CD4-positive, alpha-beta T cell treated with Interleukin-17A for 4 hours (primary cell): Measurements from ENCODE around the gene DIAPH2.

ENCODE experiments used
- DNase-seq: peaks from one replicate; pipeline ENCODE4 v3.0.0-alpha.2; 2020; ENCODE audit warnings: mixed read lengths

Gene DIAPH2

GRCh38 chrX:97315939-97316338 is 631.3 kb downstream of the DIAPH2 start:
- no peak for DNase-seq

- no peak for DNase-seq
Observed at GRCh38 chrX:97320305-97320704, 635.7 kb downstream of the DIAPH2 start.

DNA sequence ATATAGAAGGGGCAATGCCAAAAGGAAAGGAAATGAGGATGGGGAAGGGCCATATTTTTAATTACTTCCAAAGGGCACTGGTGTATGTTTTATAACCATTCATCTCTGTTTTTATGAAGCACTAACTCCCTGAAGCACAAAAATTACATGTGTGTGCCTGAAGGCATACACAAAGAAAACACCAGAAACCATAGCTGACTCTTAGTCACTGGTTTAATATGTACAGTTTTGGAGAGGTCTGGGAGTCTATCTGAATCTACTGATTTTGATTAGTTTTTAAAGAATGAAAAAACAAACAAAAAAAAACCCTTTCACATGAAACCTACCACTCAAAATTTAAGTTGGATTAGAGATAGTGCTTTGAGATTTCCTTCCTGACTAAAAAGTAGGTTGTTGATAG is 637.8 kb downstream of the DIAPH2 start:
- no peak for DNase-seq

DNA sequence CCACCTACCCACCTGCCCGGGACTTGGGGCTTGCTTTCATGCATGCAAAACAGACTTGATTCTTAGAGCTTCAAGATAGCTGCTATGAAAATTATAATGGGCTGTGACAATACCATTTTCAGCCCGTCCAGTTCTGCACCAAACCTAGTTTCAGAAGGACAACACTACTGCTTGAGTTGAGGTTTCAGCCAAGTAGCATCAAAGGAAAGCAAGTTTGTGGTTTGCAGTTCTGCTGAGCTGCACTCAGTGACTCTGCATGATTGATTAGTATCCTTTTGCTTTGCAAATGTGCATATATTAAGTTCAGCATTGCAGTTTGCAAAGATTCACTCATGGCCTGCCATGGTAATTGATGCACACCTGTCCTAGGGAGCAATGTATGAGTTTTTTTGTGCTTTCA is 641.8 kb downstream of the DIAPH2 start:
- DNase-seq: no peak

- DNase-seq: no peak
Observed at GRCh38 chrX:97328853-97329390, 644.3 kb downstream of the DIAPH2 start.

DNA sequence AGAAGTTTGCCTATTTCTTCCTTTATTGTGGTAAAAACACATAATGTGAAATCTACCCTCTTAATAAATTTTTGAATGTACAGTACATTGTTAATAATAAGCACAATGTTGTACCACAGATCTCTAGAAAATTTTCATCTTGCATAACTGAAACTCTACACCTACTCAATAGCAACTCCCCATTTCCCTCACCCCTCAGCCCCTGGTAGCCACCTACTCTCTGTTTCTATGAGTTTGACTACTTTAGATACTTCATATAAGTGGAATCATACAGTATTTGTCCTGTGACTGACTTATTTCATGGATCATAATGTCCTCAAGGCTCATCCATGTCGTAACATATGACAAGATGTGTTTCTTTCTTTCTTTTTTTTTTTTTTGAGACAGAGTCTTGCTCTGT is 645.5 kb downstream of the DIAPH2 start:
- no peak for DNase-seq

GRCh38 chrX:97332963-97333362 is 648.3 kb downstream of the DIAPH2 start:
- DNase-seq: no peak

GRCh38 chrX:97334850-97335249 is 650.2 kb downstream of the DIAPH2 start:
- no peak for DNase-seq

- no peak for DNase-seq
Observed at GRCh38 chrX:97344724-97345123, 660.1 kb downstream of the DIAPH2 start.

DNA sequence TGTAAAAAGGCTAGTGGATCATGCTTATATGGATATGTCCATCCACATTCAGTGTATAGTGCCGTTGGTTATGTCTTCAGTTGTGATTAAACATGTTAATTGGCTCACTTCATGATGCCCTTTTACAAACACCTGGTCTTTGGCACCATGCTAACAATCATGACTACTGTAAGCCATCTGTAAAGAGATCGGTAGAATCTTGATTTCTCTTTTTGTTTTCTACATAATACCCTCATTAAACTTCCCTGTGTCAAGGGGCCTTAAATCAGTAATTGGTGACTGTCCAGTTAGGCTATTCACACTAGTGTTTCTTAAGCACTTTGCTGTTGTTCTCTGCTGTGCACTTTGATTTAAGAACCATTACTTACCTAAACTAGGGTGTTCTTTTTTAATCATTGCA is 674.3 kb downstream of the DIAPH2 start:
- DNase-seq: no peak

DNA sequence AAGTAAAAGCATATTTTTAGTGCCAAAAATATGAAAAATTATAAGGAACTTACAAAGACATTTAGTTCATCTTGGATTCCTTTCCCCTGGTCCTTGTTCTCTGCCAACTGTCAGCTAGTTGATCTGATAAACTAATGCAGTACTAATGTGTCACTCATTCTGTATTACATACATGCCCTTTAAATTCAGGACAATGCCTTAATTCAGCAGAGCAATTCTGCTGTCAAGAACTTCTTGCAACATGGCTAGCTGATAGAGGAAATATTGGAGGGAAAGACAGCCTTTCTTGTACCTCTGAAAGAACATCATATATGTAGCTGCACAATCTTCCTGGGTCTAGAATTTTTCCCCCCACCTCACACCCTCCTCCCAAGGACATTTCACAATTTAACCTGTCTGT is 679.2 kb downstream of the DIAPH2 start:
- no peak for DNase-seq

DNA sequence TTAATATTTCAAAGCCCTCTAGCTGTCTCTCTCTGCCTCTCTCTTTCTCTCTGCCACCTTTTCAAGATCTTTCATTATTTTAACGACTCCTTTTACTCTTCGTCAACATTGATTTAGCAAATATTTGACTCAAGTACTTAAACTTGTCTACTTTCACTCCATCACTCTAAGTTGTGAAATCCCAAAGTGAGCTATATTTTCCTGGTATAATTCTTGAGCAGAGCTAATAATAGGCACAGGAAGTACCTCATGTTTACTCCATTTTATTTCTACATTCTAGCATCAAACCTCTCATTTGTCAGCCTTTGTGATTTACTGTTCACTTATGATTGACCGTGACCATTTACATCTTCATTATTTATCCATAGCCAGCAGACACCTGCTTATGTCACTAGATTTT is 681.6 kb downstream of the DIAPH2 start:
- DNase-seq: no peak

DNA sequence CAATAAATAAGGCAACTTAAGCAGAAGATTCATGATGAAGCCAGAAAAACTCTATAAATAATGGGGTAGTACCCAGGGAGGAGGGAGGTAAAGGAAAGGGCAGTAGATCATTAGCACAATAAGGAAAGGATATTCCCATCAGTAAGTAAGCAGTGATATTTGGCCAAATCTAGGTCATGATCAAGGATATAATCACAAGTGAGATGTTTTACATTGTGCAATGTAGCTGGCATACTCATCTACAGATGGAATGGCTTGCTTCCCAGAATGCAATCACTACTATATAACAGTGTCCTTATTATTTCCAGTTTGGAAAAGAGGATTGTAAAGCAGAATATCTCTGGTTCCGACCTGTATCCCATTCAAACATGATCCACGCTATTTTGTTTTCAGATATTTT is 682.5 kb downstream of the DIAPH2 start:
- no peak for DNase-seq

DNA sequence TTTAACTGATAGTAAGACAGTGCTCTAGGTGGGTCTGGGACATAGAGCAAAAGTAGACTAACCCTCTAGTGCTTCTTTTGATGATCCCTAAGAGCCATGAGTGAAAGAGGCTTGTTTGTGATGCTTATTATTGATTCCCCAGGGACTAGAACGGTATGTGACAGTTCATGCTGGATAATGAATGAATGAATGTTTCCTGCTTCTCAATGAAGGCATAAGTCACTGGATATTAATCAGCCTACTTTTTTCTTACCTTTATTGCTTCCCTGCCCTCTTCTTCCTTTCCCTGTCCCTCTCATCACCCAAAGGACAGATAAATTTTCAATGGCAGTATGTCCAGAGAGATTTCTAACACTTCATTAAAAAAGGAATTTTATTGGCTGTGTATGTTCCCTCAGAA is 685.3 kb downstream of the DIAPH2 start:
- no peak for DNase-seq

- no peak for DNase-seq
Observed at GRCh38 chrX:97372001-97372766, 687.5 kb downstream of the DIAPH2 start.

DNA sequence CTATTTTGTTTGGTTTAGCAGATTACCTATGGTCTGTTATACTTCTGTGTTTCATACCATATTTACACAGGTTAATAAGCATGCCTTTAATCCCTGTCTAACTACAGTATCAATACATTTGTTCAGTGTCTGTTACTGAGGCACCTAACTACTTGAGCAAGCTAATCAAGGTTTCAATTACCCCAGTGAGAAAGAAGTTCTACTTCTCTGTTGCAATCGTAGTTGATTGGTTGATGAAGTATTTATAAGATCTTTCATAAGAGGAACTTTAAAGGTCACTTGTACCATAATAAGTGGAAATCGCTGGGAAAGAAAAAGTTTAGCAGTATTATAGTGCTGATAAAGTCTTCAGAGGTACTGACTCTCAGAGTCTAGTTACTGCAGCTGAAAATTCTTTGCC is 689.6 kb downstream of the DIAPH2 start:
- DNase-seq: no peak

DNA sequence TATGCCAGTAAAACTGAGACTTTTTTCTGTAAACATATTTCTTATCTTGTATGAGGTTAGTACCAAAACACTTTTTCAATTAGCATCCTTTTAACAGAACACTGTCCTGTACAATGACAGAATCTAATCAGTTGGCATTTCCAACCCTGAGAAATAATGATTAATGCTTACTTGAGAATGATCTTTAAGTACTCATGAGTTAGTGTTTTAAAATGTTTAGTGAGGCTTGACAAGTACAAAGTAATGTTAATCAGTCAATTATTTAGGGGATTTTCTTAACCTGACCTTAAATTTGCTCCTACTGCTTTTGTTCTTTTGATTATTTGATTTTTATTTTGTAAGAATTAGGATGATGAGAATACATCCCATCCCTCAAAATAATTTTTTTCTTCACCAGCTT is 695.6 kb downstream of the DIAPH2 start:
- DNase-seq: no peak

GRCh38 chrX:97384685-97385084 is 700.0 kb downstream of the DIAPH2 start:
- no peak for DNase-seq

GRCh38 chrX:97387004-97387403 is 702.4 kb downstream of the DIAPH2 start:
- no peak for DNase-seq

- DNase-seq: no peak
Observed at GRCh38 chrX:97389761-97390192, 705.1 kb downstream of the DIAPH2 start.

DNA sequence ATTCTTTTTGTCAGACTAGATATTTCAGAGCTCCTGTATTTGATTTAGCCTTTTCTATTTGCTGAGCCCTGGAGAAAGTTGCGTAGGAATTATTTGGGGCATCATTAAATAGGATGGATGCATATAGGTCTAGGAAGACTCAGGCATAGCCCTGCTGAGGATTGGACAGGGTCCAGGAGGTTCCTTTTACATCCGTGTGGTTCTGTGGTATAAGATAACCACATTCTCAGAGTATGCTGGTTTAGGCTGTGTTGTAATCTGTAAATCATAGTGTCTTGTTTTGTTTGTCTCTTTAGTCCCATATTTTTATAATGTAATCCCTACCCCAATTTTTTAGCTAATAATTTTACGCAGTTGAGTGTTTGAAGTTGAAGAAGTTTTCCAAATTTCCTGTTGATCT is 712.7 kb downstream of the DIAPH2 start:
- no peak for DNase-seq

DNA sequence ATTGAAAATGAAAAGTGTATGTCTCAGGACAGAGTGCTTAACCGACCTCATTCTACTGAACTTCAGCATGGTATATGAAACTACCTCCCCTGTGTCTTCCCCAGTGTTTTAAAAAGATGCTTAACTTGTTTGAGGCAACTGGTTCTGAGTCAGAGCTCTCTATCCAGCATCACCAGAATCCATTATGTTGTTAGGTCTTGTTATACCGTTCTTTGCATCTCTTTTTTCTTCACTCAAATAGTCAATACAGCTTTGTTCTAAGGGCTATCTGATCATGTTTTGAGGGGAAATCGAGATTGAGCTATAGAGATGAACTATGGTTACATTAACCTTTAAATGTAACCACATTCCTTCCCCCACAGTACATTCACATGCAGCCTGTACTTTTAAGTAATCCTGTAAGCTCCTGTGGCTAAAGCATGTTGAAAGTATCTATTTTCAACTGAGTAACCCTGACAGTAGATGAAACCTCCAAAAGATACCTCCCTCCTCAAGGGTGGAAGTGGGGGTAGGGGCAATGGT is 713.4 kb downstream of the DIAPH2 start:
- DNase-seq: no peak

DNA sequence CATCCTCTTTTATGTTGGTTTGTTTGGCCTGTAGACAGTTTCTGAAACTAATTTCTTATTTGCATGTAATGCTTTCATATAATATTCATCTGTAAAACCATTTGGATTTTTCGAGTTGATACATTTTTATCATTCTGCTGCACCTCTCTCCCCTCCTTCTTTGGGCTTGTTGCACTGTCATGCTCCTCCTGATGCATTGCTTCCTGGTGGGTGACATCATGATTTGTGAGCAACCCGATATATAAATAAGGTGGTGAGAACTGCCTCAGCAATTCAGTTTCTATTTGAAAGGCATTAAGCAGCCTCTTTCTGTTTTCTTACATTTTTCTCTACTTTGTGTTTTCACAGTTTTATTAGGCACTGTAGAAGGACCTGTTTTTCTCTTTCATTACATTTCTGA is 714.8 kb downstream of the DIAPH2 start:
- no peak for DNase-seq

DNA sequence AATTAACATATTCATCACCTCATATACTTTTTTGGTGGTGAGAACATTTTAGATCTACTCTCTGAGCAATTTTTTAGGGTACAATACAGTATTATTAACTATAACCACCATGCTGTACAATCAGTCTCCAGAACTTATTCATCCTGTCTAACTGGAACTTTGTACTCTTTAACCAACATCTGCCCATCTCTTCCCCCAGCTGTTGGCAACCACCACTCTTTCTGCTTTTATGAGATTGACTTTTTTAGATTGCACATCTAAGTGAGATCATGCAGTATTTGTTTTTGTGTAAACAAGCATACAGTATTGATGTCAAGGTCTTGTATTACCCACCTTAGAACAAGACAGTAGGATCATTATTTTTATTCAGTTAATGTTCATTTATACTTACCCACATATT is 715.9 kb downstream of the DIAPH2 start:
- DNase-seq: no peak

DNA sequence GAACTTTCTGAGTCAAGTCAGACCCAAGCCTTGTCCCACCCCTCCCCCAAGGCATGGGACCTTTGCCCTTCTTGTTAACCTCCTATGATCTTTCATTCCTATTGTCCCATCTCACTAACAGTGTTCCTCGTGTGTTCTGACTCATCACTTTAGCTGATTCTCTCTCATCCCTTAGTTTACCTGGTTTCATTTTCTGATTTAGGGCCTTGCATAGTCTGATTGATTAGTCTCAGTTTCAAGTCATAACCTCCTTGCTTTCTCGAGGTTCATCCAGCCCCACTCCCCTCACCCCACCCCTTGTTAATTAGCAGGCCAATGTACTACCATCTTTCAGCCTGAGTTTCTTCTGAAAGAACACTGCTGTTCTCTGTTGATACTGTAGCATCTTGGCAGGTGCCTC is 716.5 kb downstream of the DIAPH2 start:
- no peak for DNase-seq
